Dendritic cell treated with granulocyte-macrophage colony-stimulating factor and Interleukin-4, amounts not matched to agents 40 ng/mL and 50 ng/mL, for 4 days (primary cell): ENCODE data around the gene TMSB4X.
"Not testable (repeated sequence)": the region's sequence is repeated elsewhere in the genome, so short reads cannot be mapped to it uniquely, and the experiment has no call there.

Experiments used
- H3K27ac Mint-ChIP-seq: one replicate; pipeline ENCODE4 v1.8.0; 2022; ENCODE audit warnings: mild to moderate bottlenecking, mixed read lengths
- H3K27me3 Mint-ChIP-seq: one replicate; pipeline ENCODE4 v1.8.0; 2022; ENCODE audit warnings: mild to moderate bottlenecking, mixed read lengths
- H3K36me3 Mint-ChIP-seq: one replicate; pipeline ENCODE4 v1.8.0; 2022; ENCODE audit warnings: low read depth, mixed read lengths
- H3K4me1 Mint-ChIP-seq: one replicate; pipeline ENCODE4 v1.8.0; 2022; ENCODE audit warnings: low read depth, mixed read lengths
- H3K4me3 Mint-ChIP-seq: one replicate; pipeline ENCODE4 v1.8.0; 2022; ENCODE audit warnings: mild to moderate bottlenecking, moderate library complexity, mixed read lengths
- H3K9me3 Mint-ChIP-seq: one replicate; pipeline ENCODE4 v1.8.0; 2022; ENCODE audit warnings: mixed read lengths
- intact Hi-C: fragments of 100-400 bp; cut with micrococcal nuclease; formaldehyde crosslinking; loops from one replicate; pipeline ENCODE4 v1.15.0; 2022

The TMSB4X gene

DNA sequence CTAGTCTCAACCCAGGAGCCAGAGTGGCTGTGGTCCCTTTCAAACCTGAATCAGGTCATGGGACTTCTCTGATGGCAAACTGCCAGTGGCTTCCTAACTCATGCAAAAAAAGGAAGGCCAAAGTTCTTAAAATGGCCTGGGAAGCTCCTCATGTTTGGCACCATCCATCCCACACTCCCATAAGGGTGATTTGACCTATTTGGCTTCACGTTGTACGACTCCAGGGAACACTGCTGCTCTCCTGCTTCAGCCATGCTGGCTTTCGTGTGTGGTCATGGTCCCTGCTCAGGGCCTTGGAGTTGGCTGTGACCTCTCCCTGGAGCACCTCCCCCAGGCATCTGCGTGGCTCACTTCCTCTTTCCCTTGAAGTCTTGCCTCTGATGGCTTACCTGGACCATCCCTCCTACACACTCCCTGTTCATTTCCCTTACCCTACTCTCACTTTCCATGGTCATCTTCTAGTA, 12.8 kb upstream of the TMSB4X start:
- intact Hi-C loops: no loop called here
- Mint-ChIP-seq H3K4me1 (peaks cover 34% of the 10 kb centered on the region), H3K4me3 (peak overlapping the region; percentile 50), H3K9me3 (no peaks in the 10 kb centered on the region), H3K36me3 (no peaks in the 10 kb centered on the region), H3K27me3 (no peaks in the 10 kb centered on the region), H3K27ac (peak overlapping the region; percentile 89)

DNA sequence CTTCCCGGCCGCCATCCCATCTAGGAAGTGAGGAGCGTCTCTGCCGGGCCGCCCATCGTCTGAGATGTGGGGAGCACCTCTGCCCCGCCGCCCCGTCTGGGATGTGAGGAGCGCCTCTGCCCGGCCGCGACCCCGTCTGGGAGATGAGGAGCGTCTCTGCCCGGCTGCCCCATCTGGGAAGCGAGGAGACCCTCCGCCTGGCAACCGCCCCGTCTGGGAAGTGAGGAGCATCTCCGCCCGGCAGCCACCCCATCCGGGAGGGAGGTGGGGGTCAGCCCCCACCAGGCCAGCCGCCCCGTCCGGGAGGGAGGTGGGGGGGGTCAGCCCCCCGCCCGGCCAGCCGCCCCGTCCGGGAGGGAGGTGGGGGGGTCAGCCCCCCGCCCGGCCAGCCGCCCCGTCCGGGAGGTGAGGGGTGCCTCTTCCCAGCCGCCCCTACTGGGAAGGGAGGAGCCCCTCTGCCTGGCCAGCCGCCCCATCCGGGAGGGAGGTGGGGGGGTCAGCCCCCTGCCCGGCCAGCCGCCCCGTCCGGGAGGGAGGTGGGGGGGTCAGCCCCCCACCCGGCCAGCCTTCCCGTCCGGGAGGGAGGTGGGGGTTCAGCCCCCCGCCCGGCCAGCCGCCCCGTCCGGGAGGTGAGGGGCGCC, 11.6 kb upstream of the TMSB4X start:
- H3K4me3 Mint-ChIP-seq, H3K27ac Mint-ChIP-seq, H3K27me3 Mint-ChIP-seq, H3K36me3 Mint-ChIP-seq, H3K9me3 Mint-ChIP-seq, intact Hi-C loops: not testable (repeated sequence)
- H3K4me1 Mint-ChIP-seq: peaks cover 35% of the 10 kb centered on the region

- Mint-ChIP-seq H3K4me3 (no peak overlapping the region), H3K9me3 (no peaks in the 10 kb centered on the region), H3K27ac (no peak overlapping the region), H3K36me3 (no peaks in the 10 kb centered on the region), H3K27me3 (no peaks in the 10 kb centered on the region), H3K4me1 (peaks cover 40% of the 10 kb centered on the region)
- intact Hi-C loops: no loop called here
Measured at GRCh38 chrX:12965131-12965940, 9.6 kb upstream of the TMSB4X start.

DNA sequence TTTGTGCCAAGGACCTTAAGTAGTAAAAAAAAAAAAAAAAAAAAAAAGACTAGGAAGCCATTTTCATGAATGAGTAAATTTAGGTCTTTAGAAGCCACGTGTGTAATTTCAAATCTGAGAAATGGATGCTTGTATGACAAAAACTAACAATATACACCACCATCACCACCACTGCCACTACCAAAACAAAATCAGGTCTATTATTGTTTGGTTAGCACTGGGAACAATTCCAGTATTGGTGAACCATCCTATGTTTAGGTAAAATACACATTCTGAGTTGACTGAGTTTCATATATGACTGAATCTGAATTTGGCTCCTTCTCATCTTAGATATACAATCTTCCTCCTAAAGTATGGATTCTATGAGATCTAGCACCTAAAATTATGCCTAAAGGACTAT, 8.8 kb upstream of the TMSB4X start:
- Mint-ChIP-seq H3K27ac (no peak overlapping the region), H3K36me3 (no peaks in the 10 kb centered on the region), H3K9me3 (no peaks in the 10 kb centered on the region), H3K4me3 (no peak overlapping the region), H3K4me1 (peaks cover 43% of the 10 kb centered on the region), H3K27me3 (no peaks in the 10 kb centered on the region)
- intact Hi-C loops: no loop called here

GRCh38 chrX:12967711-12968465, 7.0 kb upstream of the TMSB4X start:
- Mint-ChIP-seq H3K27me3 (no peaks in the 10 kb centered on the region), H3K27ac (peak overlapping the region; percentile 87), H3K9me3 (no peaks in the 10 kb centered on the region), H3K4me3 (peak overlapping the region; percentile 42), H3K4me1 (peaks cover 43% of the 10 kb centered on the region), H3K36me3 (no peaks in the 10 kb centered on the region)
- intact Hi-C loops: no loop called here

GRCh38 chrX:12970691-12971202, 4.2 kb upstream of the TMSB4X start:
- H3K27me3 Mint-ChIP-seq: no peaks in the 10 kb centered on the region
- peaks cover 13% of the 10 kb centered on the region for H3K36me3 Mint-ChIP-seq
- peak overlapping the region; percentile 94 for H3K27ac Mint-ChIP-seq
- H3K4me1 Mint-ChIP-seq: peaks cover 53% of the 10 kb centered on the region
- H3K4me3 Mint-ChIP-seq: peak overlapping the region; percentile 63
- intact Hi-C loops: no loop called here
- H3K9me3 Mint-ChIP-seq: no peaks in the 10 kb centered on the region

GRCh38 chrX:12971282-12972003, 3.5 kb upstream of the TMSB4X start:
- H3K36me3 Mint-ChIP-seq: peaks cover 19% of the 10 kb centered on the region
- H3K27me3 Mint-ChIP-seq: no peaks in the 10 kb centered on the region
- peak overlapping the region; percentile 63 for H3K4me3 Mint-ChIP-seq
- H3K9me3 Mint-ChIP-seq: no peaks in the 10 kb centered on the region
- intact Hi-C loops: no loop called here
- H3K4me1 Mint-ChIP-seq: peaks cover 53% of the 10 kb centered on the region
- peak overlapping the region; percentile 94 for H3K27ac Mint-ChIP-seq

GRCh38 chrX:12972243-12972642, 2.7 kb upstream of the TMSB4X start:
- H3K4me3 Mint-ChIP-seq: peak overlapping the region; percentile 63
- peaks cover 27% of the 10 kb centered on the region for H3K36me3 Mint-ChIP-seq
- H3K4me1 Mint-ChIP-seq: peaks cover 53% of the 10 kb centered on the region
- H3K27ac Mint-ChIP-seq: peak overlapping the region; percentile 94
- H3K9me3 Mint-ChIP-seq: no peaks in the 10 kb centered on the region
- intact Hi-C loops: no loop called here
- H3K27me3 Mint-ChIP-seq: no peaks in the 10 kb centered on the region

- Mint-ChIP-seq H3K27ac (peak overlapping the region; percentile 93), H3K4me3 (peak overlapping the region; percentile 98), H3K4me1 (peaks cover 50% of the 10 kb centered on the region), H3K27me3 (no peaks in the 10 kb centered on the region), H3K9me3 (no peaks in the 10 kb centered on the region), H3K36me3 (peaks cover 35% of the 10 kb centered on the region)
- intact Hi-C loops: no loop called here
Measured at GRCh38 chrX:12972878-12973560, 1.9 kb upstream of the TMSB4X start.

DNA sequence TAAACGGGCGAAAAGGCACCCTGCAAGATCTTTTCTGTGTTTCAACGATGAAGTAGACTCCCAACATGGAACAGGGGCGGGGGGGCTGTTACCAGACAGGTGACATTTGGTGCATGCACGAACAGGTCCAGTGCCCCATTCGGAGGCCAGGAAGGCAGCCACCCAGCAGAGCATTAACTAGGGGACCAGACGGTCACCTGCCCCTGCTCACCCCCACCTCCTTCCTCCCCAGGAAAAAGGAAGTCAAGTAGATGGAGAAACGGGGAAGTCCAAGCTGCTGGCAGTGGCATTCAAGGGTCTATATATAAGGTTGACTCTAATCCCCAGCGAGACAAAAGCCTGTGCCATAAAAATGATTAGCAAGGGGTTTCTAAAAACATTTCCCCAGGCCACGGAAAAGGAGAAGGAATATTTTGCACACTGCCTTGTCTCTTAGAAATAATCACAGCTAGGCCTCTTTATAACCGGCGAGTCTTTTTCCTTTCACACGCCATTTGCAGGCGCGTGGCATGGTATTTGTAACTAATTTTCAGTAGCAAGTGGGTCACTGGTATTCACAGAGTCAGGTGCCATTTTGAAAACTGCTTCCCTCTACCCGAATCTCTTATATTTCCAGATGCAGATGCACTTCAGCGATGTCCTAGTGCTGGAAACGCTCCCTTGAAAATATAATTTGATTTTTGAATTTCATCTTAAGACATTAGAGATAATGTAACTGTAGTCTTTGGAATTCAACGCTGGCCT, 1.2 kb upstream of the TMSB4X start:
- Mint-ChIP-seq H3K4me1 (peaks cover 49% of the 10 kb centered on the region), H3K27ac (peak overlapping the region; percentile 93), H3K4me3 (peak overlapping the region; percentile 98), H3K36me3 (peaks cover 42% of the 10 kb centered on the region), H3K27me3 (no peaks in the 10 kb centered on the region), H3K9me3 (no peaks in the 10 kb centered on the region)
- intact Hi-C loops: loop anchor here (2.0 kb wide), 1 partner anchor 17 kb away; no protein-coding TSS in a partner anchor

GRCh38 chrX:12974305-12974795, 560 bp upstream of the TMSB4X start:
- intact Hi-C loops: loop anchor here (2.0 kb wide), 1 partner anchor 18 kb away; no protein-coding TSS in a partner anchor
- peak overlapping the region; percentile 93 for H3K27ac Mint-ChIP-seq
- H3K9me3 Mint-ChIP-seq: no peaks in the 10 kb centered on the region
- H3K27me3 Mint-ChIP-seq: no peaks in the 10 kb centered on the region
- H3K4me1 Mint-ChIP-seq: peaks cover 47% of the 10 kb centered on the region
- peak overlapping the region; percentile 98 for H3K4me3 Mint-ChIP-seq
- H3K36me3 Mint-ChIP-seq: peaks cover 42% of the 10 kb centered on the region

GRCh38 chrX:12975670-12975965, 708 bp downstream of the TMSB4X start:
- Mint-ChIP-seq H3K36me3 (peaks cover 42% of the 10 kb centered on the region), H3K4me1 (peaks cover 38% of the 10 kb centered on the region), H3K27me3 (no peaks in the 10 kb centered on the region)

More at GRCh38 chrX:12975670-12975965, 708 bp downstream of the TMSB4X start:
- Mint-ChIP-seq H3K9me3 (no peaks in the 10 kb centered on the region), H3K4me3 (peak overlapping the region; percentile 98), H3K27ac (peak overlapping the region; percentile 93)
- intact Hi-C loops: loop anchor here (2.0 to 5.0 kb wide), 3 partner anchors 19 to 117 kb away; no protein-coding TSS in a partner anchor
